Mammary microvascular endothelial cell (primary cell): ENCODE results near the gene HIF3A. TPM values are rescaled to one million over a fixed set of nuclear protein-coding genes. Genes with fewer than 3 reads are reported as not detected.

Experiments
- total RNA-seq: library from RNA; depleted of rRNA; stranded (reverse); fragments of >200 nt; gene quantifications from 2 replicates; pipeline ENCODE4 v1.2.3, GENCODE V29; 2015

Gene HIF3A
- total RNA-seq = 10.1 and 10.7 TPM in 2 replicates

GRCh38 chr19:46296722-46297461, at the start of gene HIF3A:
Gene HIF3A (plus strand): TSS chr19:46297042. CDS start chr19:46297077, 35 bp downstream.

DNA sequence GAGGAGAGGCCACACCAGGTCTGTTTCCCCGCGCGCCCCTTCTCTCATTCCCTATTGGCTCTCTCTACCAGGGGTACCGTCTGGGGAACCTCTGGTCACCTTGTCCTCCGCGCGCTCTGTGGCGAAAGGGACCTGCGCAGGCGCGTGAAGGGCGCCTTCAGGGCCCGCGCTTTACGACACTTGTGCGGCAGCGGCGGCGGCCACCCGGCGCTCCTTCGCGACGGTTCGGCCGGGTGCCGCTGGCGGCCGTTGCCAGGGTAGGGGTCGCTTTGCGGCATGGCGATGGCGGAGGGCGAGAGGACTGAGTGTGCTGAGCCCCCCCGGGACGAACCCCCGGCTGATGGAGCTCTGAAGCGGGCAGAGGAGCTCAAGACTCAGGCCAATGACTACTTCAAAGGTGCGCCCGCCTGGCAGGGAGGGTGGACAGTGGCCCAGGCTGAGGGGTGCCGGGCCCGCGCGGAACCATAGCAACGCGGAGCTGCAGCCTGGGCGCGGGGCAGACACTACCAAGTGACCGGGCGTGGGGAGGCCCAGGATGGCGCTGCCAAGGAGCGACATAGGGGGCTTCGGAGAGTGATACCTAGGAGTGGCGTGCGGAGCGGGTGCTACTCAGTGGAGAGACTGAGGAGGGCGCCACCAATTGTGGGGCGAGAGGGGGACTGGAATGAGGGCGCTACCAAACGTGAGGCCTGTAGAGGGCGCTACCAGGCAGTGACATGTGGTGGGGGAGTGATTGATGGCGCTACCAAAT, 50.2 kb downstream of the HIF3A start, which contains the start of gene PPP5C:
Gene PPP5C (plus strand): TSS at position 267 of the 751 bp plus-strand sequence. CDS start 10 bp downstream, at position 277.

Other genes with a start within 250 kb of the HIF3A start
- not detected in 2 replicates for gene IGFL3, start 172.4 kb upstream of the HIF3A start, total RNA-seq
- not detected in 2 replicates for gene IGFL2, start 148.8 kb upstream of the HIF3A start, total RNA-seq
- not detected in 2 replicates for gene IGFL1, start 67.3 kb upstream of the HIF3A start, total RNA-seq
- gene PPP5C, start 50.0 kb downstream of the HIF3A start, total RNA-seq = 103 and 104 TPM in 2 replicates
- 0.60 and 0.69 TPM in 2 replicates for gene CCDC8, start 116.5 kb downstream of the HIF3A start, total RNA-seq
- gene PNMA8C, start 131.9 kb downstream of the HIF3A start, total RNA-seq = not detected in 2 replicates
- gene PNMA8A, start 174.5 kb downstream of the HIF3A start, total RNA-seq = 0.80 and 0.84 TPM in 2 replicates
- 0.05 and 0.13 TPM in 2 replicates for gene PNMA8B, start 198.8 kb downstream of the HIF3A start, total RNA-seq